DMS153 (cell line): ENCODE results near the gene LTBP1.

ENCODE experiments used
- DNase-seq: peaks from one replicate; lab custom pipeline; 2025; lab: John Stamatoyannopoulos, UW

LTBP1 gene

GRCh38 chr2:33197198-33197938 is 250.6 kb downstream of the LTBP1 start:
- DNase-seq: no peak

- DNase-seq: no peak
Measured at GRCh38 chr2:33202641-33203522, 256.1 kb downstream of the LTBP1 start.

- no peak for DNase-seq
Measured at GRCh38 chr2:33204945-33205344, 258.2 kb downstream of the LTBP1 start.

GRCh38 chr2:33205693-33206434 is 259.1 kb downstream of the LTBP1 start:
- DNase-seq: no peak

- DNase-seq: no peak
Measured at GRCh38 chr2:33207151-33207740, 260.5 kb downstream of the LTBP1 start.

GRCh38 chr2:33208400-33208799 is 261.6 kb downstream of the LTBP1 start:
- DNase-seq: no peak

- DNase-seq: no peak
Measured at GRCh38 chr2:33209976-33210375, 263.2 kb downstream of the LTBP1 start.

GRCh38 chr2:33210626-33211025 is 263.9 kb downstream of the LTBP1 start:
- no peak for DNase-seq

- DNase-seq: no peak
Measured at GRCh38 chr2:33212151-33212550, 265.4 kb downstream of the LTBP1 start.

GRCh38 chr2:33213244-33213643 is 266.5 kb downstream of the LTBP1 start:
- DNase-seq: no peak

GRCh38 chr2:33213648-33214047 is 266.9 kb downstream of the LTBP1 start:
- DNase-seq: no peak

GRCh38 chr2:33214436-33214835 is 267.7 kb downstream of the LTBP1 start:
- no peak for DNase-seq

GRCh38 chr2:33214857-33215256 is 268.1 kb downstream of the LTBP1 start:
- no peak for DNase-seq

GRCh38 chr2:33215299-33215698 is 268.5 kb downstream of the LTBP1 start:
- DNase-seq: no peak

- DNase-seq: no peak
Measured at GRCh38 chr2:33215983-33216382, 269.2 kb downstream of the LTBP1 start.

GRCh38 chr2:33216508-33217182 is 269.9 kb downstream of the LTBP1 start:
- no peak for DNase-seq

- no peak for DNase-seq
Measured at GRCh38 chr2:33217406-33217805, 270.7 kb downstream of the LTBP1 start.

GRCh38 chr2:33219114-33219513 is 272.4 kb downstream of the LTBP1 start:
- DNase-seq: no peak

- DNase-seq: no peak
Measured at GRCh38 chr2:33219850-33220275, 273.1 kb downstream of the LTBP1 start.

- no peak for DNase-seq
Measured at GRCh38 chr2:33220533-33220932, 273.8 kb downstream of the LTBP1 start.

- DNase-seq: no peak
Measured at GRCh38 chr2:33221046-33221784, 274.5 kb downstream of the LTBP1 start.
